ENCODE results near the gene PLBD2. TPM values are rescaled to one million over a fixed set of nuclear protein-coding genes. Genes with fewer than 3 reads are reported as not detected.
A peak's percentile ranks its signal among the peaks of the same experiment; 100 is the strongest.

Gene PLBD2
- total and polyA plus RNA-seq, 9 of the 15 experiments (the other 6 are each of a cell fraction or from before 2014, with no cell fraction given): 2.4 to 37.4 (median 6.0) TPM

DNA sequence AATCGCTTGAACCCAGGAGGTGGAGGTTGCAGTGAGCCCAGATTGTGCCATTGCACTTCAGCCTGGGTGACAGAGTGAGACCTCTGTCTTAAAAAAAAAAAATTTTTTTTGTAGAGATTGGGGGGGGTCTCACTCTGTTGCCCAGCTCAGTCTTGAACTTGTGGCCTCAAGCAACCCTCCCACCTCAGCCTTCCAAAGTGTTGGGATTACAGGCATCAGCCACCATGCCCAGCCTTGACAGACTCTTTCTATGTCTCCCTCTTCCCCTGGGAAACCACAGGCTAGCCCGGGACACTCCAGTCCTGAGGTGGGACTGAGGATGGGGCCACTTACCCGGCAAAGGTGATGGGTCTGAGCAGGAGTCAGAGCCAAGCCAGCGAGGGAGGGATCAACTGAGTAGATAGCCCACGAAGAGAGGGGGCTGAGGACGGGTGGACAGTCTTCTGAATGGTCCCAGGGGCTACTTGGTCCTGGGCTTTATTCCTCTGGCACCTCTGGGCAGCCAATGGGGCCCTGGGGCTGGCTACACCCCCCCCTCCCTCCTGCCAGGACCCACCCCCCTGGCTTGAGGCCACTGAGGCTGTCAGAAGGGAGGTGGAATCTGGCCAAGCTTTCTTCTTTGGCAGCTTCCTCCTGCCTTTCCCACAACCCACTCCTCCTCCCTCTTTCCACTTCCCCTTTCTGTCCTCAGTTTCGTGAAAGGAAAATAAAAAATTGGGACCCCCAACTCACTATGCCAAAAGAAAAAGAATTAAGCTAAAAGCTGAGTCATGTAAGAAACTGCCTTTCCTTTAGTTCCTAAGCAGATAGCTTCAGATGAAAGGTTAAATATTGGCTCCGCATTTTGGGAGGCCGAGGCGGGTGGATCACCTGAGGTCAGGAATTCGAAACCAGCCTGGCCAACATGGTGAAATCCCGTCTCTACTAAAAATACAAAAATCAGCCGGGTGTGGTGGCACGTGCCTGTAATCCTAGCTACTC, 45.3 kb downstream of the PLBD2 start, which contains the start of gene SDS (continued):
- peak; percentile 46; the same call in 1 of the 2 replicates for TF ChIP-seq MEF2D (tag; conservative IDR thresholded peaks at IDR 0.05; ENCODE audit: low read depth)
- no peak for TF ChIP-seq SRSF1 (IDR thresholded peaks at IDR 0.05; ENCODE audit: low read depth, low read length)
- no peak for TF ChIP-seq DDX20 (tag; IDR thresholded peaks at IDR 0.05; ENCODE audit: low read depth)
- TF ChIP-seq PTBP1 (IDR thresholded peaks at IDR 0.05; ENCODE audit: low read depth, low read length): no peak
- TF ChIP-seq MTA3 (IDR thresholded peaks at IDR 0.05; ENCODE audit: borderline replicate concordance): 0 out of 2 replicates have a peak, but pooled peaks have one; percentile 24
- TF ChIP-seq KAT7 (CRISPR knock-in tag; IDR thresholded peaks at IDR 0.05; ENCODE audit: borderline replicate concordance): no peak
- TF ChIP-seq IFI16 (CRISPR knock-in tag; IDR thresholded peaks at IDR 0.05): no peak
- 0 out of 2 replicates have a peak, but pooled peaks have one; percentile 11 for TF ChIP-seq MTA2 (IDR thresholded peaks at IDR 0.05; ENCODE audit: low read depth)
- TF ChIP-seq, protein P1, sequence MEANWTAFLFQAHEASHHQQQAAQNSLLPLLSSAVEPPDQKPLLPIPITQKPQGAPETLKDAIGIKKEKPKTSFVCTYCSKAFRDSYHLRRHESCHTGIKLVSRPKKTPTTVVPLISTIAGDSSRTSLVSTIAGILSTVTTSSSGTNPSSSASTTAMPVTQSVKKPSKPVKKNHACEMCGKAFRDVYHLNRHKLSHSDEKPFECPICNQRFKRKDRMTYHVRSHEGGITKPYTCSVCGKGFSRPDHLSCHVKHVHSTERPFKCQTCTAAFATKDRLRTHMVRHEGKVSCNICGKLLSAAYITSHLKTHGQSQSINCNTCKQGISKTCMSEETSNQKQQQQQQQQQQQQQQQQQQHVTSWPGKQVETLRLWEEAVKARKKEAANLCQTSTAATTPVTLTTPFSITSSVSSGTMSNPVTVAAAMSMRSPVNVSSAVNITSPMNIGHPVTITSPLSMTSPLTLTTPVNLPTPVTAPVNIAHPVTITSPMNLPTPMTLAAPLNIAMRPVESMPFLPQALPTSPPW (CRISPR knock-in tag; IDR thresholded peaks at IDR 0.05): peak; percentile 88
- peak; percentile 41; the same call in 1 of the 2 replicates for TF ChIP-seq MAFF (IDR thresholded peaks at IDR 0.05; ENCODE audit: low read length)
- no peak for TF ChIP-seq ADNP (tag; IDR thresholded peaks at IDR 0.05)
- TF ChIP-seq, protein P2, sequence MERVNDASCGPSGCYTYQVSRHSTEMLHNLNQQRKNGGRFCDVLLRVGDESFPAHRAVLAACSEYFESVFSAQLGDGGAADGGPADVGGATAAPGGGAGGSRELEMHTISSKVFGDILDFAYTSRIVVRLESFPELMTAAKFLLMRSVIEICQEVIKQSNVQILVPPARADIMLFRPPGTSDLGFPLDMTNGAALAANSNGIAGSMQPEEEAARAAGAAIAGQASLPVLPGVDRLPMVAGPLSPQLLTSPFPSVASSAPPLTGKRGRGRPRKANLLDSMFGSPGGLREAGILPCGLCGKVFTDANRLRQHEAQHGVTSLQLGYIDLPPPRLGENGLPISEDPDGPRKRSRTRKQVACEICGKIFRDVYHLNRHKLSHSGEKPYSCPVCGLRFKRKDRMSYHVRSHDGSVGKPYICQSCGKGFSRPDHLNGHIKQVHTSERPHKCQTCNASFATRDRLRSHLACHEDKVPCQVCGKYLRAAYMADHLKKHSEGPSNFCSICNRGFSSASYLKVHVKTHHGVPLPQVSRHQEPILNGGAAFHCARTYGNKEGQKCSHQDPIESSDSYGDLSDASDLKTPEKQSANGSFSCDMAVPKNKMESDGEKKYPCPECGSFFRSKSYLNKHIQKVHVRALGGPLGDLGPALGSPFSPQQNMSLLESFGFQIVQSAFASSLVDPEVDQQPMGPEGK (CRISPR knock-in tag; IDR thresholded peaks at IDR 0.05; ENCODE audit: borderline replicate concordance): no peak
- TF ChIP-seq SP2 (IDR thresholded peaks at IDR 0.05; ENCODE audit: extremely low read depth, low read depth, low read length, poor library complexity, severe bottlenecking): no peak

Data from K562 (cell line).